GM21619 (cell line): Measurements from ENCODE around the gene RGS9BP.
"Not testable (repeated sequence)": the region's sequence is repeated elsewhere in the genome, so short reads cannot be mapped to it uniquely, and the experiment has no call there.

ENCODE experiments used
- ATAC-seq: cut with Tn5 transposase; IDR thresholded peaks from one replicate; pipeline ENCODE4 v1.9.1; 2021; ENCODE audit not compliant: unreplicated experiment

RGS9BP gene

DNA sequence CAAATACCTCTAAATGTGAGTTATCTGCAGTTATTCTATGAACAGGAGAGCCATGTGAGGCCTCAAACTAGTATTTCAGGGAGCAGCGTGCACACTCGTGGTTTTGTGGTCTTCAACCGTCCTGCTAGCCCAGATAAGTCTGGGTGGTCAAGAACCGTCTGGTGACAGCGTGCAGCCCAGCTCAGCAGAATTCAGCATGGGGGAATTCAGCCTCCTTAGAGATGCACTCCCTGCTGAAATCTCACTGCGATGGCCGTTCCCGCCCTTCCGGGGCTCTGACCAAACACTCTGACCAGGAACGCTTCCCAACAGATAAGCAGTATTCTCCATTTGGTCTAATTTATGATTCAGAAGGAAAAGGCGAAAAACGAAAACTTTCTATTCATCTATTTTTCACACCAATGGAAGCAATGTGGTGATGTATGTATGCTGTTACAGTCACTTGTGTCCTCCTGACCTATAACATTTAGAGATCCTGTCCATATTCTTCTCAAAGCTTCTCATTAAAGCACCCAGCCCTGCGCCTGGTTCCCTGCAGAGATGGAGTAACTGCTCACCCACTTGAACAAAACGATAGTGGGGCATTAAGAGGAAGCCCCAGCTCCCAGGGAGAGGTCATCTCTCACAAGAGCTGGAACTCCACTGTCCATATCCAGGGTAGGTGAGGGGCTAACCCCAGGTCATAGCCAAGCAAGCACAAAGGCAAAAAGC lies 3.6 kb upstream of the RGS9BP start:
- no peak for ATAC-seq

DNA sequence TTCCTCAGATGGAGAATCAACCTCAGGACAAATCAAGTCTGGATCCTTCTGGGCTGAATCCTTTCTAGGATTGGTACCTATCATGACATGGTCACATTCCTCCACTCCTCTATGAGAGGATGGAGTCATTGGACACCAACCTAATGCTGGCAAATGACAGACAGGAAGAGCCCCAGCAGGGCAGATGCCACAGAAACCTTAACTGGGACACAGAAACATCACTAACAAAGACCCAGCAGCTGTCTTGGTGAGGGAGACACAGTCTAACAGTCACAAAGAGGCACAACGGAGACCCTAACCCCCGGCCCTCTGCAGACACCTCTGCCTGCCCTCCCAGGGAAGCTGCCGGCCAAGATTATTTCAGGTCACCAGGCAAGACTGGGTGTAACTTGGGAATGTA lies 2.8 kb upstream of the RGS9BP start:
- no peak for ATAC-seq

DNA sequence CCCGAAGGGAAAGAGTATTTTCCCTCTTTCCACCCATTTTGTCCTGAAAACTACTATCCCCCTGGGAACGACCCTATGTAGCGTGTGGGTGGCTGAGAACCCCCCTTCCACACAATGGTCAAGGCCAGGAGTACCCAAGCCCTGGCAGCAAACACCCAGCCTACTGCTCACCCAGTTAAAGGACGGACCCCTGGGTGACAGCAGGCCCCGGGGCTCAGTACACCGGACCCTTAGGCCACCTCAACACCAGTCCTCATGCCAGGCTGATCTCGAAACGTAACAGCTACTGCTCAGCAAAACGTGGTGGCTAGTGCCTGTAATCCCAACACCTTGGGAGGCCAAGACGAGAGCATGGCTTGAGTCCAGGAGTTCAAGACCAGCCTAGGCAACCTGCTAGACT lies 2.1 kb upstream of the RGS9BP start:
- ATAC-seq = no peak

DNA sequence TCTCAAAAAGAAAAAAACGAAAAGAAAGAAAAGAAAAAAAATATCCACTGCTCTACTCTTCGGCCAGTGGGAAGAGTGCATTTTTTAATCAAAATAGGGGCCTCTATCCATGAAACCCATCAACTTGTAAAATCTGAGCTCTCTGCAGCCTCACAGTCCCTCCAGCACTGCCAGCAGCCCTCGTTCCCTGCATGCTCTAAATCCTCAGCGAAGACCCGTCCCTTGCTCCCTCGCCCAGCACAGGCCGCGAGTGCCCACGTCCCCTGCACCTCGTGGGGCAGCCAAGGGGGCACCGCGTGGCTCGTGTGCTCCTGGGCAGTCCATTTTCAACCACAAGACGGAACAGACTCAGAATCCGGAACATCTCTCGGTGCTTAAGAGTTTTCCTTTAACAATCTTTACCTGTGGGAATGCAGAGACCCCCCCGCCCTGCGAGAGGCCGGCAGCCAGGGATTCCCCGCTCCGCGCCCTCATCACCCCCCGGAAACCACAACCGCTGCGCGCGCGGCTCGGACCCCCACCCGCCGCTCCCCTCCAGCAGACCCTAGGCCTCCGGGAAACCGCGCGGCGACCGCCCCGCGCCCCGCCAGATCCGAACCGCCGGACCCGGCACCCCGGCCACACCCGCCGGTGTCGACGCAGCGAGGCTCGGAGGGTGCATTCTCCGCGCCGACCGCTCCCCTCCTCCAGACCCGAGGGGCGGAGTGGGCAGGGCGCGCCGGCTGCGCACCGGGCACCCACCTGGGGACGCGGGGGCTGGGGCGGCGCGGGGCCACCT lies 1.3 kb upstream of the RGS9BP start:
- no peak for ATAC-seq

DNA sequence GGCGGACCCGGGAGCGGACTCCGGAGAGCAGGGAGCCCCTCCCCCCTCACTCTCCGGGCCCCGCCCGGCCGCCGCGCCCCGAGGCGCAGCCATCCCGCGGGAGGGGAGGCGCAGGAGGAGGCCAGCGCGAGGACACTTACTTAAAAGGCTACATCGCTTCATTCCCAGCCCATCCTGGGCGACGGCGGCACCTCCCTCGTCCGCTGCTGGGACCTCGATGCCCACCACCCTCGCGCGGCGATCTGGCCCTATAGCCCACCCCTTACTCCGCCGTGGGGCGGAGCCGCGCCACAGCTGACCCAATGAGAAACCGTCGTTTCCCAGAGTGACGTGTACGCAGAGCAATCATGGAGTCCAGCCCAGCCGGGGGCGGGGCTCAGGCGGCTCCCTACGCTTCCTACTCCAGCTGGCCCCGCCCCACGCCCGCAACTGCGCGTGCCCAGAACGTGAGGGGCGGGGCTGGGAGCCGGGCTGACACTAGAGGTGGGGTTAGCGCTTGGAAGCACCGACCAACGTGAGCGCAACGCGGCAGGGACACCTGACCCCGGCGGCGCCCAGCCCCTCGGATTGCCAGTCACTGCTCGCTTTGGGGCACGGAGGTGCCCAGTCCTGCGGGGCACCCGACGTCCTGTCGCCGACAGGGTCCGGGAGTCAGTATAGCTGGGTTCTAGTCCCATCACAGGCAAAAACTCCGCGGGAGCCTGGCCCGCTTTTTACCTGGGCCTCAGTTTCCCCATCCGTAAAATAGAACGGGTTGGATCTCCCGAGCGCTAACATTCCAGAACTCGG lies 523 bp upstream of the RGS9BP start, which contains the start of gene ANKRD27:
TSS of gene ANKRD27 (minus strand) at position 250 of the 789 bp plus-strand sequence. CDS start 16,165 bp downstream, outside the sequence.
- ATAC-seq = peak; percentile 94

DNA sequence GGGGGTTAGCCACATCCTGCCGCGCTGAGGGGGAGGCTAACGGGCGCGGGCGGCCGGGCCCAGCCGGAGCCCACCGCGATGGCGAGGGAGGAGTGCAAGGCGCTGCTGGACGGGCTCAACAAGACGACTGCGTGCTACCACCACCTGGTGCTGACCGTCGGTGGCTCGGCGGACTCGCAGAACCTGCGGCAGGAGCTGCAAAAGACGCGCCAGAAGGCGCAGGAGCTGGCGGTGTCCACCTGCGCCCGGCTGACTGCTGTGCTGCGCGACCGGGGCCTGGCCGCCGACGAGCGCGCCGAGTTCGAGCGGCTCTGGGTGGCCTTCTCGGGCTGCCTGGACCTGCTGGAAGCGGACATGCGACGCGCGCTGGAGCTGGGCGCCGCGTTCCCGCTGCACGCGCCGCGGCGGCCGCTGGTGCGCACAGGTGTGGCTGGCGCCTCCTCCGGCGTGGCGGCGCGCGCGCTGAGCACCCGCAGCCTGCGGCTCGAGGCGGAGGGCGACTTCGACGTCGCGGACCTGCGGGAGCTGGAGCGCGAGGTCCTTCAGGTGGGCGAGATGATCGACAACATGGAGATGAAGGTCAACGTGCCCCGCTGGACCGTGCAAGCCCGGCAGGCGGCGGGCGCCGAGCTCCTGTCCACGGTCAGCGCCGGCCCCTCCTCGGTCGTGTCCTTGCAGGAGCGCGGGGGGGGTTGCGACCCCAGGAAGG lies 692 bp downstream of the RGS9BP start:
- peak; percentile 0 for ATAC-seq

DNA sequence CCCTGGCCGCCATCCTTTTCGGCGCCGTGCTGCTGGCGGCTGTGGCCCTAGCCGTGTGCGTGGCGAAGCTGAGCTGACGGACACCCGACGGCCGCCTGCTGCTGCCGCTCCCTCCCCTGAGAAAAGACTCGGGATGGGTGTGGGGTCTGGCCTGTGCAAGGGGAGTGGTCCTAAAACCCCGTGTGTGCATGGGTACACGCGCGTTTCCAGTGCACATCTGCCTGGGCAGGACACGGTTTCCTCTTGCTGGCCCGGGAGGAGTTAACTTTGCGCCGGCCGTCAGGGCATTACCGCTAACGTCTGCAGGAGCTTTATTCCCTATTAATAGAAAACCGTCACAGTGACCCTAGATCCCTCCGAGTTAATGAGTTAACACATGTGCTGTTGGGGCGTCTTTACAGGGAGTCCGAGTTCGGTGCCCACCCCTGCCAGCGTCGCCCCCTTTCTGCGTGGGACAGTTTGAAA lies 1.3 kb downstream of the RGS9BP start:
- ATAC-seq = no peak

DNA sequence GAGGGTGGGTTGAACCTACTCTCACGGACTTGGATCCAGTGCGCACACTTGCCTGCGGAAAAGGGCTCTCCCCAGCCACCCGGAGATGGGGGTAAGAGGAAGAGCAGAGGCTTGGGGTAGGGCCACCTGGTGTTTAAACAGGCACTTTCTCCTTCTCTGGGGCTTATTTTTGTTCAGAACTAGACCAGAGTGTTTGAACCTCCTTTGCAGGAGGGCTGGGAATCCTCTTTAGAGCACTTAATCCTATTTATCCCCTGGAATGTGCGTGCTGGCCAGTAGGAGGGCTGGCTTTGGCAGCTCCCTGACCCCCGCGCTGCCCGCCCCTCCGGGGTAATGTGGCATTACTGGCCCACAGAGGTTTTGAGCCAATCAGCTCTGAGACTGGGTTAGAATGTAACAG lies 2.0 kb downstream of the RGS9BP start:
- ATAC-seq = no peak

DNA sequence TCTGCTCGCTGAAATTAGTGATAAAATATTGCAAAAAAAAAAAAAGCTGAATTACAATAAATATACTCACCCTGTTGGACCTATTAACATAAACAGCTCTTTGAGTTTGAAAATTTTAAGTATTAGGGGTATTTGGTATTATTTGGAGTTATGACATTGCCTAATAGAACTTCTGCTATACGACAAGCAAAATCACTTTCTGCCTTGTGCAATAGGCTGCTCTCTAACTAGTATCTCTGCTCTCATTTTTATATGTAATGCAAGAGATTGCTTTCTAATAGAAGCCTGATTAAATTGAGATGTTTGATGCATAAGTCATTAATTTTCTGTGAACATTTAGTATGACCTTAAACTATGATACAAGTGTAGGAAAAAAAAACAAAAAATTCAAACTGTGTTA lies 5.3 kb downstream of the RGS9BP start:
- ATAC-seq = no peak

DNA sequence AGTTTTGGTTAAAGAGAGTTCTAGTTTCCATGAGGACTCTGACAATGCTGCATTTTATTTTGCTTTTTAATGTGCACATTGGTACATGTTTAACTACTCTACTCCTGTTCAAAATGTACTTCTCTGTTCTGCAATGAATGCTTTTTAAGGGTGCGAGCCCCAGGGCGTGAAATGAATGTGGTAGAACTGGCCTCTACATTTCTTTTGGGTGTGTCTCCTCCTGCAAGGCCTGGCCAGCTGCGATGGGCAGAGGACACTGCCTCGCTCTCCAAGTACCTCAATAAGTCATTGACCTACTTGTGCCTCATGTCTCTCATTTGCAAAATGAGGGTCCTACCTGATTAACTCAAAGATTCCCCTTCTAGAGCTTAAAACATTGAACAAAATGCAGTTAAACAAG lies 6.7 kb downstream of the RGS9BP start:
- ATAC-seq = no peak

DNA sequence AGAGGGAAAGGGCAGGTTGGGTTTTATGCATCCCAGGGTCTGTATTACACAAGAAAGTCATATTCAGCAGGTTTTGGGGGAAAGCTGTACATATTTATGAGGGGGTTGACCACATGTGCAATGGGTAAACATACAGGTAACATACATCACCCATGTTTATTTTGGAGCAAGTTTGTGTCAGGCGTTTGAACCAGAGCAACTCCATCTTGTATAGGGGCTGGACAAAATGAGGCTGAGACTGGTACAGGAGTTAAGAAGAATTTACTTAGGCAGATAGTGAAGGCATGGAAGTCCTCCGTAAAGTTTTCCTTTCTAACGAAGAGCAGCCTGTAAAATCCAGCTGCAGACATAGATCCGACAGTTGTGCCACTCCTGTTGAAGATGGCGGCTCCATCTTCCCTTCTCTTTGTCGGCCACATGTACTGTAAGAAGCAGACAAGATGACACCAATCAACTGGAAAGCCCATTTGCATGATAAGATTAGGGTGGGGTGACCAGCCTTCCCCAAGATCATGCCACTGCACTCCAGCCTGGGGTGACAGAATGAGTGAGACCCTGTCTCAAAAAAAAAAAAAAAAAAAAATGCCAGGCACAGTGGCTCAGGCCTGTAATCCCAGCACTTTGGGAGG lies 11.3 kb downstream of the RGS9BP start:
- no peak for ATAC-seq

DNA sequence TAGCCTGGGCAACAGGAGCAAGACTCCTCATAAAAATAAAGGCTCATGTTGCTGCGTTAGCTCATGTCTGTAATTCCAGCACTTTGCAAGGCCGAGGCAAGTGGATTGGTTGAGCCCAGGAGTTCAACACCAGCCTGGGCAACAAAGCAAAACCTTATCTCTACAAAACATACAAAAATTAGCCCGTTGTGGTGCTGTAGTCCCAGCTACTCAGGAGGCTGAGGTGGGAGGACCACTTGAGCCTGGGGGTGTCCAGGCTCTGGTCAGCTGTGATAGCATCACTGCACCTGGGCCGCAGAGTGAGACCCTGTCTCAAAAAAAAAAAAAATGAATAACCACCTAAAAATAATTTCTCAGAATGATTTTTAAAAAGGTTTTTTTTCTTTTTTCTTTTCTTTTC lies 12.0 kb downstream of the RGS9BP start:
- ATAC-seq = no peak

DNA sequence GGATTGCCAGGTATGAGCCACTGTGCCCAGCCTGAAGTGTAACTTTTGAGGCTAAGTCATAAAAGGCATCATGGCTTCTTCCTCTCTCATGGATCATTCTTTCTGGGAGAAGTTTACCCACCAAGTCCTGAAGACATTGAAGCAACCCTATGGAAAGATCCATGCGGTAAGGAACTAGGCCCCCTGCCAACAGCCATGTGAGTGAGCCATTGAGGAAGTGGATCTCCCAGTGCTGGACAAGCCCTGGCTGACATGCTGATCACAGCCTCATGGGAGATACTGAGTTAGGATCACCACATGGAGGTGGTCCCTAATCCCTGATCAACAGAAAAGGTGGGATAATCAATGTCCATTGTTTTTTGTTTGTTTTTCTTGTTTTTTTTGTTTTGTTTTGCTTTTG lies 12.7 kb downstream of the RGS9BP start:
- ATAC-seq = no peak

DNA sequence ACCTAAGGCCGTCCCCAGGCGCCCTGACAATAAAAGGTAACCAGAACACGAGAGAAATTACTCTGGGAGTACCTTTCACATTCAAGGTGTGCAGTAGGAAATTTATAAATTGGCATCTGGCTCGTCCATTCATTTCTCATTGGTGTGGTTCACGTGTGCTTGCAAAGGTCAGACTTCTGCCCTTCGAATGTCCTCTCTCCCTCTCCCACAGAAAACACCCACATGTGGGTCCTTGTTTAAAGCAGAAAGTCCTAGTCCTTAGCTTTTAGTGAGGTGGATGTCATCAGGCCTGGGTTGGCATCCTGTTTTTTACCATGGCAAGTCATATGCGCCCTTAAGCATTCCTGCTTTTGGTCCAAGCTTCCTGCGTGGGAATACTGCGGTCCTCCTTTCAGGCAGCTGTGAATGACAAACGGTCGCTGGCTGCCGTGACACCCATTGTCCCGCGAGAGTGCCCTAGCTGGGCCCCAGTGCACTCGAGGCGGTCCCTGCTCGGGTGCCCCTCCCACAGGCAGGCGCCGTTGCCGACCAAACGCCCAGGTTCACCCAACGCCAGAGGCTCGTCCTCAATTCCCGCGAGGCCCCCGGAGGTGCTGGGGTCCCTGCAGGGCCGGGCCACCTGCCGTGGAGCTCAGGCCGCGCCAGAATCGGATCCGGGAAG lies 15.8 kb downstream of the RGS9BP start, which contains the start of gene NUDT19:
TSS of gene NUDT19 (plus strand) at position 531 of the 661 bp plus-strand sequence. CDS start 140 bp downstream, outside the sequence.
- ATAC-seq = peak; percentile 82

DNA sequence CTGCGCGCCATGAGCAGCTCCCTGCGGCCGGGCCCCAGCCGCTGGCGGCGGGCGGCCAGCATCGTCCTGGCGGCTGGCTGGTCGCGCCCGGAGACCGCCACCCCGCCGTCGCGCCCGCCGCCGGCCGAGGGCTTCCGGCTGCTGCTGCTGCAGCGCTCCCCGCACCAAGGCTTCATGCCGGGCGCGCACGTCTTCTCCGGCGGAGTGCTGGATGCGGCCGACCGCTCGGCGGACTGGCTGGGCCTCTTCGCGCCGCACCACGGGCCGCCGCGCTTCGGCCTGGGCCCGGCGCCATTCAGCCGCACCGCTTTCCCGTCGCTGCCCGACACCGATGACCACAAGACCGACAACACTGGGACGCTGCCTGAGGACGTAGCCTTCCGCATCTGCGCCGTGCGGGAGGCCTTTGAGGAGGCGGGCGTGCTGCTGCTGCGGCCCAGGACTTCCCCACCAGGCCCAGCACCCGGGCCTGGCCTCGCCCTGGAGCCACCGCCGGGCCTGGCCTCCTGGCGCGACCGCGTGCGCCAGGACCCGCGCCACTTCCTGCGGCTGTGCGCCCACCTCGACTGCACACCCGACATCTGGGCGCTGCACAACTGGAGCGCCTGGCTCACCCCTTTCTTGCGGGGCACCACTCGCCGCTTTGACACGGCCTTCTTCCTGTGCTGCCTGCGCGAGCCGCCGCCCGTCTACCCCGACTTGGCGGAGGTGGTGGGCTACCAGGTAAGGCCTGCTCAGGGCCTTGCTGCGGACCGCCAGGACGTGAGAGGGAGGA lies 16.5 kb downstream of the RGS9BP start:
- ATAC-seq = peak; percentile 46

DNA sequence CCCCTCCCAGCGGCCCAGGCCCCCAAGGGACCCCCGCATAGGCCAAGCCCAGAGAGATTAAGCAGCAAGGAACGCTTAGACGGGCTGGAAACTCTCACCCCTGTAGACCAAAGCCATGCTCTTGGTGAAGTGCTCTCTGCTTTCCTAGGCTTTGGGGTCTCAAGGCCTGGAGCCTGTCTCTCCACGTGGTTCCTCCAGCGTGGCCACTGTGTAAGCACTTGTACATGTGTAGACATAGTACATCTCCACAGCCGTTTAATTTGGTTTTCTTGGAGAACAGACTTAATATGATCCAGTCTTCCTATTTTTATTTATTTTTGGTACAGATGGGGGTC lies 17.0 kb downstream of the RGS9BP start:
- ATAC-seq = no peak

DNA sequence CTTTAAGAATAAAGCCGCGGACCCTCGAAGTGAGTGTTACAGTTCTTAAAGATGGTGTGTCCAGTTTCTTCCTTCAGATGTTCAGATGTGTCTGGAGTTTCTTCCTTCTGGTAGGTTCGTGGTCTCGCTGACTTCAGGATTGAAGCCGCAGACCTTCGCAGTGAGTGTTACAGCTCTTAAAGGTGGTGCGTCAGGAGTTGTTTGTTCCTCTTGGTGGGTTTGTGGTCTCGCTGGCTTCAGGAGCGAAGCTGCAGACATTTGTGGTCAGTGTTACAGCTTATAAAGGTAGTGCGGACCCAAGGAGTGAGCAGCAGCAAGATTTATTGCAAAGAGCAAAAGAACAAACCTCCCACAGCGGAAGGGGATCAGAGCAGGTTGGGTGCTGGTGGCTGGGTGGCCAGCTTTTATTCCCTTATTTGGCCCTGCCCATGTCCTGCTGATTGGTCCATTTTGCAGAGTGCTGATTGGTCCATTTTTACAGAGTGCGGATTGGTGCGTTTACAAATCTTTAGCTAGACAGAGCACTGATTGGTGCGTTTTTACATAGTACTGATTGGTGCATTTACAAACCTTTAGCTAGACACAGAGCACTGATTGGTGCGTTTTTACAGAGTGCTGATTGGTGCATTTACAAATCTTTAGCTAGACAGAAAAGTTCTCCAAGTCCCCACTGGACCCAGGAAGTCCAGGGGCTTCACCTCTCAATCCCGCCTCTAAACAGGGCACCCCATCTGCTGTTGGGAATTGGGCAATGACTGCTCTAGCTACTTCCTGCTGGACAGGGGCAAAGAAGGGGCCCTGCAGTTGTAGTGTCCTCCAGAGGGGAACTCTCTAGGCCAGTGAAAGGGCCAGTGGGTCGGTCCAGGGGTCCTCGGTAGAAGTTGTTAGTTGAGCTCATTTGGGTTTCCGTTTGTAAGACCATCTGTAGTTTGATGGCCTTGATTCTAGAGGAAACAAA lies 17.8 kb downstream of the RGS9BP start:
- not testable (repeated sequence) for ATAC-seq

DNA sequence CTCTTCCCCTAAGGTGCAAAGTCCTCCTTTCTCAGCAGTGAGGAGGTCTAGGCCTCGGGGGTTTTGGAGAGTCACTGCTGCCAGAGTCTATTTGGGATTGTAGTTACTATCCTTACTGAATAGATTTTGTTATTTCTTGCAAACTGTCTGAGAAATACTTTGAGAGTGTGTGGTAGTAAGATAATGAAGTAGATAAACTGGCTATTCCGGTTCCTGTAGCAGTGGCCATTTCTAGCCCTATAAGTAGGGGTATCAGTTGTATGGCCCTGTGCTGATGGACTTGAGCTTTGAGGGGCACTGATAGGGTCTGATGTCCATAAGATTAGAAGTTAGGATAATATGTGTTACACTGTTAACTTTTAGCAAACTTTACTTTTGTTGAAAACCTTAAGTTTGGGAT lies 18.7 kb downstream of the RGS9BP start:
- not testable (repeated sequence) for ATAC-seq
